GM19023 (cell line): ENCODE data around the gene KIF21A.
"Not testable (repeated sequence)": the region's sequence is repeated elsewhere in the genome, so short reads cannot be mapped to it uniquely, and the experiment has no call there.

Source experiments
- ATAC-seq: cut with Tn5 transposase; IDR thresholded peaks from one replicate; pipeline ENCODE4 v1.9.1; 2021; ENCODE audit warnings: mild to moderate bottlenecking, moderate library complexity; ENCODE audit not compliant: unreplicated experiment

Gene KIF21A, protein sequence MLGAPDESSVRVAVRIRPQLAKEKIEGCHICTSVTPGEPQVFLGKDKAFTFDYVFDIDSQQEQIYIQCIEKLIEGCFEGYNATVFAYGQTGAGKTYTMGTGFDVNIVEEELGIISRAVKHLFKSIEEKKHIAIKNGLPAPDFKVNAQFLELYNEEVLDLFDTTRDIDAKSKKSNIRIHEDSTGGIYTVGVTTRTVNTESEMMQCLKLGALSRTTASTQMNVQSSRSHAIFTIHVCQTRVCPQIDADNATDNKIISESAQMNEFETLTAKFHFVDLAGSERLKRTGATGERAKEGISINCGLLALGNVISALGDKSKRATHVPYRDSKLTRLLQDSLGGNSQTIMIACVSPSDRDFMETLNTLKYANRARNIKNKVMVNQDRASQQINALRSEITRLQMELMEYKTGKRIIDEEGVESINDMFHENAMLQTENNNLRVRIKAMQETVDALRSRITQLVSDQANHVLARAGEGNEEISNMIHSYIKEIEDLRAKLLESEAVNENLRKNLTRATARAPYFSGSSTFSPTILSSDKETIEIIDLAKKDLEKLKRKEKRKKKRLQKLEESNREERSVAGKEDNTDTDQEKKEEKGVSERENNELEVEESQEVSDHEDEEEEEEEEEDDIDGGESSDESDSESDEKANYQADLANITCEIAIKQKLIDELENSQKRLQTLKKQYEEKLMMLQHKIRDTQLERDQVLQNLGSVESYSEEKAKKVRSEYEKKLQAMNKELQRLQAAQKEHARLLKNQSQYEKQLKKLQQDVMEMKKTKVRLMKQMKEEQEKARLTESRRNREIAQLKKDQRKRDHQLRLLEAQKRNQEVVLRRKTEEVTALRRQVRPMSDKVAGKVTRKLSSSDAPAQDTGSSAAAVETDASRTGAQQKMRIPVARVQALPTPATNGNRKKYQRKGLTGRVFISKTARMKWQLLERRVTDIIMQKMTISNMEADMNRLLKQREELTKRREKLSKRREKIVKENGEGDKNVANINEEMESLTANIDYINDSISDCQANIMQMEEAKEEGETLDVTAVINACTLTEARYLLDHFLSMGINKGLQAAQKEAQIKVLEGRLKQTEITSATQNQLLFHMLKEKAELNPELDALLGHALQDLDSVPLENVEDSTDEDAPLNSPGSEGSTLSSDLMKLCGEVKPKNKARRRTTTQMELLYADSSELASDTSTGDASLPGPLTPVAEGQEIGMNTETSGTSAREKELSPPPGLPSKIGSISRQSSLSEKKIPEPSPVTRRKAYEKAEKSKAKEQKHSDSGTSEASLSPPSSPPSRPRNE (N-terminal part only)

GRCh38 chr12:39443081-39443928, at the start of gene KIF21A:
TSS of gene KIF21A (minus strand) at chr12:39443120. CDS start at chr12:39442970, 150 bp downstream.
- ATAC-seq, result peak; percentile 93

- no peak for ATAC-seq
Observed at GRCh38 chr12:39490500-39491282, 47.8 kb upstream of the KIF21A start.

DNA sequence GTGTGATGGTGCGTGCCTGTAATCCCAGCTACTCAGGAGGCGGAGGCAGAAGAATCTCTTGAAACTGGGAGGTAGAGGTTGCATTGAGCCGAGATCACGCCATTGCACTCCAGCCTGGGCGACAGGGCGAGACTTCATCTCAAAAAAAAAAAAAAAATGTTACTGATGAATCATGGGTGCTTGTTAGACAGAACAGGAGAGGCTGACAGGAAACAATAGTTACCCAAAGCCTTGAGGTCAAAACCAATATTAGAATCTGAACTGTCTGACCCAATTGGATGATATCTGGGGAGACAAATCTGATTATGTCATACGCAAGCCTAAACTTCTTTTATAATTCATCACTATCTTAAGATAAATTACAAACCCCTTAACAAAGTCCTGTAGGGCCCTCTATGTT, 40.7 kb upstream of the KIF21A start:
- ATAC-seq, result no peak

DNA sequence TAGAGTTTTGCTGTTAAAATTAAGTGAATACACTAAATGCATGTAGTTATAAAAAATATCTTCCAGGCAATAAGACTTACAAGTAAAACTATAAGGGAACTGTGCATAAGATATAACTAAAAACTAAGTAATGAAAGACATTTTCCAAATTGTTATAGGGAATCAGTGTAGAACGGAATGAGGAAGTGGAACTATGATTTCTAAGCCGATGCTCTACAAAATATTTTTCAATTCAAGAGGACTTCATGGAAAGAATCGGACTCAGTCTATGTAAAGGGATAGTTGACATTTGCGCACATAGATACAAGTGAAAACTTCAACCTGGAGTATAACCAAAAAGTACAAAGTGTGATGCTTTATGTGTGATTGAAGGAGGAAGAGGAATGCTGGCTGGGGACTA, 40.1 kb upstream of the KIF21A start:
- no peak for ATAC-seq

DNA sequence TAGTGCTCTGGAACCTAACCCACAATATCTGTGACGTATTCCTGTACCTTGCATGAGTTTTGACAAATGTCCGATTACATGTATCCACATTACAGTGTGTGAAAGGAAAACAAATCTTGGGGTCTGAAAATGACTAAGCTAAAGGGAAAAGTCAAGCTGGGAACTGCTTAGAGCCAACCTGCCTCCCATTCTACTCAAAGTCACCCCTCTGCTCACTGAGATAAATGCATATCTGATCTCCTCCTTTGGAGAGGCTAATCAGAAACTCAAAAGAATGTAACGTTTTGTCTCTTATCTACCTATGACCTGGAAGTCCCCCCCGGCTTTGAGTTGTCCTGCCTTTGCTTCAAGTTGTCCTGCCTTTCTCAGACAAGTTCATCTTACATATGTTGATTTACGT, 34.0 kb upstream of the KIF21A start:
- ATAC-seq, result no peak

- ATAC-seq, result no peak
Observed at GRCh38 chr12:39476121-39476520, 33.2 kb upstream of the KIF21A start.

DNA sequence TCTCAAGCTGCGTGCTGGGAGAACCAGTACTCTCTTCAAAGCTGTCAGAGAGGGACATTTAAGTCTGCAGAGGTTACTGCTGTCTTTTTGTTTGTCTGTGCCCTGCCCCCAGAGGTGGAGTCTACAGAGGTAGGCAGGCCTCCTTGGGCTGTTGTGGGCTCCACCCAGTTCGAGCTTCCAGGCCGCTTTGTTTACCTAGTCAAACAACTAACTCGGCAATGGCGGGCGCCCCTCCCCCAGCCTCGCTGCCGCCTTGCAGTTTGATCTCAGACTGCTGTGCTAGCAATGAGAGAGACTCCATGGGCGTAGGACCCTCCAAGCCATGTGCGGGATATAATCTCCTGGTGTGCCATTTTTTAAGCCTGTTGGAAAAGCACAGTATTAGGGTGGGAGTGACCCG, 32.2 kb upstream of the KIF21A start:
- ATAC-seq, result not testable (repeated sequence)

GRCh38 chr12:39467432-39467870, 24.5 kb upstream of the KIF21A start:
- ATAC-seq, result peak; percentile 89

DNA sequence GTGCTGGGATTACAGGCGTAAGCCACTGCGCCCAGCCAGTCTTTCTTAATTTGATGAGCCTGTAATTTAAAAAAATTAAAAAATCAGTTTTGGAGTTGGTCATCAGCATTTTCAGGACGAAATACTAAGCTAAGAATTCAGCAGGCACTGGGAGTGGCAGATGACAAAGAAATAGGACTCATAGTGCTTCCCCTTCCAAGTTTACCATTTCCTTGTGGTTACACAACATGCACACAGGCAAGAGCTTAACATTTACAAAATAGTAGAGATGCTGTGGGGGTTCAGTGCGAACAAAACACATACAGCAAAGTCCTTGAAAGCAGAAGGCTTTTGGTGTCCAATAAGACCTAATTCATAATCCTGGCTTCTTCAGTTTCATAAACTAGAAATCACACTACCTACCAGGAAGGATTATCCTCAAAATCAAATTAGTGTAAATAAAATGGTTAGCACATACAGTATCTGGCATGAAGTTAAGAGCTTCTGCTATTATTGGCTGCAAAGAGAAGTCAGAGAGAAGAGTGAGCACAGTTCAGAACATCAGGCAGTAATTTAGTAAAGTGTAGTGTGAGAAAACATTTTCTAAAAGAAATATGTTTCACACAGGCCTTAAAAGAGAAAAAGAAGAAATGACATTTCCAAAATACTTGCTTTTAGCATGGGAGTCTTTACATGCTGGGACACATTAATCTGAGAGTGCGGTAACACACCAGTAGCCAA, 22.2 kb upstream of the KIF21A start:
- no peak for ATAC-seq

DNA sequence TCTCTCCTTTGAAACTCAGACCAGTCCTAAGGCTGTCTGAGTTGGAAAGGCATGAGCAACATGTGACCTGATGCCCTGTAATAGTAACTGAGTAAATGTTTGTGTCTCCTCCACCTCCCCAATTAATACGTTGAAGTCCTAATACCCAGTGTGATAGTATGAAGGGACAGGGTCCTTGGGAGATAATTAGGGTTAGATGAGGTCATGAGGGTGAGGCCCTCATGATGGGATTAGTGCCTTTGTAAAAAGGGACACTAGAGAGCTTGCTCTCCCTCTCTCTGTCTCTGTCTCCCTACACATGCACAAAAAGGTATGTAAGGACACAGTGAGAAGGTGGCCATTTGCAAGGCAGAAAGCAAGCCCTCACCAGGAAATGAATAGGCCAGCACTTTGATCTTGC, 18.1 kb upstream of the KIF21A start:
- ATAC-seq, result no peak

GRCh38 chr12:39459027-39459434, 16.1 kb upstream of the KIF21A start:
- ATAC-seq, result no peak

DNA sequence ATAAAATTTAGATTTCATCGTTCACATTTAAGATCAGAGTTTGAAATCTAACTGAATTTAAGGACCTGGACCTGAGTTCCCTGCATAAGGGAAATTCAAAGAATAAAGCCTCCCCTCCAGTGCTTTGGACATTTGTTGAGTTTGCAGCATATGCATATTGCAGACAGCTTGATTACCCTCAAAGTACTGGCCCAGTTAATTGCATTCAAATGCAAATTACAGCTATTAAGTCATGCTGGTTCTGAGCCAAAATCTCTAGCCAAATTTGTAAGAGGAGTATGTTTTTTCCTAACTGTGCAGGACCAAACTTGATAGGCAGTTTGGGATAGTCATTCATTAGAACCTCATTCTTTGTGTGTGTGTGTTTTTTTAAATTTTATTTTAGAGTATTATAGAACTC, 9.1 kb upstream of the KIF21A start:
- ATAC-seq, result no peak

DNA sequence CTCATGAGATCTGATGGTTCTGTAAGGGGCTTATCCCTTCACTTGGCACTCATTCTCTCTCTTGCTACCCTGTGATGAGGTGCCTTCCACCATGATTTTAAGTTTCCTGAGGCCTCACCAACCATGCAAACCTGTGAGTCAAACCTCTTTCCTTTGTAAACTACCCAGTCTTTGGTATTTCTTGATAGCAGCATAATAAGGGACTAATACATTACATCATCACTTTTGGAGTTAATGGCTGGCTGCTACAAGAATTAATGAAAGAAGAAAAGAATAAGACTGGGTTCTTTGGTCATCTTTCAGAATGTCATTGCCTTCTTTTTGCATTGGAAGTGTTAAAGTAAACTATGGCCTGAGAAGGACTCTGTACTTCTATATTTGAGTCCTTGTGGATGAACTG, 5.1 kb upstream of the KIF21A start:
- ATAC-seq, result no peak

DNA sequence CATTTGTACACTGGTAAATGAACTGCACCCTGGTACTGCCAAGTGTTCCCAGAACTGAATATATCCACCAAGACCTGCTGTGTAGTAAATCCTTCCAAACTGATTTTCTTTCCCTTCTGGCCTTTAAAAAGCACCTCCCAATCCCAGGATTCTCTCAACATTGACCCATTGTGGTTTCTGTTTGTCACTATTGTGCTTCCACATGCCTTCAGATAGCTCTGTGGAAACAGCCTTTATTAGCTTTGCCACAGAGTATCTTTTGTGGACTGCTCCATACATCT, 949 bp upstream of the KIF21A start:
- ATAC-seq, result no peak

DNA sequence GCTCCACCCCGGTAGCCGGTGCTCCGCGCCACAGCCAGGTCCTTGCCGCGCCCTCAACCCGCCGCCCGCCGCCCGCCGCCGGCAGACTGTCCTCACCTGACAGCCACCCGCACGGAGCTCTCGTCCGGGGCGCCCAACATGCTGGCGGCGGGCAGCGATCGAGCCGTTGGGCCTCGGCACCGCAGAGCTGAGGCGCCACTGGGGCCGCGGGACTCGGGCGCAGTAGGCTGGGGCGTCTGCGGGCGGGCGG, 164 bp downstream of the KIF21A start:
- peak; percentile 33 for ATAC-seq

- ATAC-seq, result peak; percentile 23
Observed at GRCh38 chr12:39441963-39442830, 723 bp downstream of the KIF21A start.

- no peak for ATAC-seq
Observed at GRCh38 chr12:39441189-39441962, 1.5 kb downstream of the KIF21A start.

DNA sequence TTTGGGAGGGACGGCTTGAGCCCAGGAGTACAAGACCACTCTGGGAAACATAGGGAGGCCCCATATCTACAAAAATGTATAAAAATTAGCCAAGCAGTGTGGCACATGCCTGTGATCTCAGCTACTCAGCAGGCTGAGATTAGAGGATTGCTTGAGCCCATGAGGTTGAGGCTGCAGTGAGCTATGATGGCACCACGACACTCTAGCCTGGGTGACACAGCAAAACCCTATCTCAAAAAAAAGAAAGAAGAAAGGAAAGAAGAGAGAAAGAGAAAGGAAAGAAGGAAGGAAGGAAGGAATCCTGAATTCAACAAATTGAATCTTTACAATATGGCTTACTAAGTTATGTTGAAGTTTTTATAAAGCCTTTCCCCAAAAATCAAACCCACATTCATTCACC, 2.1 kb downstream of the KIF21A start:
- ATAC-seq, result no peak
